PFSK-1 (cell line): Measurements from ENCODE around the gene INO80D.

Experiments
- FOXP2 ChIP-seq: optimal IDR thresholded peaks from 2 replicates; pipeline ENCODE3; 2011; ENCODE audit warnings: borderline replicate concordance, control low read depth, inconsistent platforms; ENCODE audit not compliant: insufficient read depth; ENCODE audit errors: extremely low read length, extremely low read depth
- POLR2AphosphoS5 ChIP-seq: IDR thresholded peaks from 2 replicates; pipeline ENCODE4 v1.6.1; 2012; ENCODE audit warnings: low read depth, mild to moderate bottlenecking, control low read depth, low read length, moderate library complexity
- REST ChIP-seq, 2 experiments: IDR thresholded peaks; 2 replicates each; pipeline versions ENCODE4 v1.6.1 to v1.8.0; 2011 to 2012; ENCODE audit warnings: low read depth in 2 of 2, low read length in 2 of 2, control low read depth in 1 of 2, inconsistent platforms in 1 of 2, mild to moderate bottlenecking in 1 of 2, moderate library complexity in 1 of 2; ENCODE audit not compliant: insufficient read depth in 1 of 2
- SIN3A ChIP-seq: IDR thresholded peaks from 2 replicates; pipeline ENCODE4 v1.6.1; 2012; ENCODE audit warnings: mild to moderate bottlenecking, low read length, moderate library complexity, borderline replicate concordance; ENCODE audit not compliant: insufficient read depth
- TAF1 ChIP-seq: IDR thresholded peaks from 2 replicates; pipeline ENCODE4 v1.6.1; 2012; ENCODE audit warnings: low read length, control low read depth, borderline replicate concordance; ENCODE audit not compliant: insufficient read depth

Gene INO80D

GRCh38 chr2:205976120-205976814 lies 109.7 kb downstream of the INO80D start:
- TF ChIP-seq FOXP2, result no peak
- TF ChIP-seq TAF1, result no peak
- TF ChIP-seq SIN3A, result no peak
- TF ChIP-seq REST (IDR thresholded peaks at IDR 0.05; ENCODE audit: insufficient read depth in 1 of 2, low read depth in 2 of 2, low read length in 2 of 2), result no peak
- no peak for TF ChIP-seq POLR2AphosphoS5

- TF ChIP-seq POLR2AphosphoS5 (no peak), SIN3A (no peak), TAF1 (no peak), REST (IDR thresholded peaks at IDR 0.05; ENCODE audit: insufficient read depth in 1 of 2, low read depth in 2 of 2, low read length in 2 of 2) (no peak), FOXP2 (no peak)
Observed at GRCh38 chr2:205975082-205975949, 110.7 kb downstream of the INO80D start.

- no peak for TF ChIP-seq FOXP2
- no peak for TF ChIP-seq REST (IDR thresholded peaks at IDR 0.05; ENCODE audit: insufficient read depth in 1 of 2, low read depth in 2 of 2, low read length in 2 of 2)
- no peak for TF ChIP-seq SIN3A
- no peak for TF ChIP-seq TAF1
- TF ChIP-seq POLR2AphosphoS5, result no peak
Observed at GRCh38 chr2:205972113-205972512, 113.9 kb downstream of the INO80D start.

GRCh38 chr2:205970348-205970747 lies 115.6 kb downstream of the INO80D start:
- no peak for TF ChIP-seq TAF1
- TF ChIP-seq FOXP2, result no peak
- TF ChIP-seq SIN3A, result no peak
- no peak for TF ChIP-seq REST (IDR thresholded peaks at IDR 0.05; ENCODE audit: insufficient read depth in 1 of 2, low read depth in 2 of 2, low read length in 2 of 2)
- TF ChIP-seq POLR2AphosphoS5, result no peak
